SJCRH30 (cell line): Measurements from ENCODE around the gene CAMTA1. TPM values are rescaled to one million over a fixed set of nuclear protein-coding genes. Genes with fewer than 3 reads are reported as not detected.

Experiments used
- DNase-seq, 2 experiments: peaks; one replicate each; pipeline ENCODE4 v3.0.0-alpha.2; 2015 to 2020
- H3K27ac ChIP-seq: fragments of 250-450 bp; sonication (Bioruptor Pico); 2 replicates; pipeline ENCODE4 v1.5.1; 2020; ENCODE audit warnings: mild to moderate bottlenecking, moderate library complexity
- H3K27me3 ChIP-seq: fragments of 250-450 bp; sonication (Bioruptor Pico); 2 replicates; pipeline ENCODE4 v1.5.1; 2020; ENCODE audit warnings: mild to moderate bottlenecking, moderate library complexity
- H3K36me3 ChIP-seq: fragments of 250-450 bp; sonication (Bioruptor Pico); 2 replicates; pipeline ENCODE4 v1.5.1; 2020; ENCODE audit warnings: mild to moderate bottlenecking, moderate library complexity
- H3K4me1 ChIP-seq: fragments of 250-450 bp; sonication (Bioruptor Pico); 2 replicates; pipeline ENCODE4 v1.5.1; 2020; ENCODE audit warnings: mild to moderate bottlenecking, moderate library complexity
- H3K4me3 ChIP-seq: fragments of 250-450 bp; sonication (Bioruptor Pico); 2 replicates; pipeline ENCODE4 v1.5.1; 2020; ENCODE audit warnings: mild to moderate bottlenecking, moderate library complexity
- H3K9me3 ChIP-seq: fragments of 250-450 bp; sonication (Bioruptor Pico); replicated peaks from 2 replicates; pipeline ENCODE4 v1.5.1; 2020; ENCODE audit warnings: mild to moderate bottlenecking, moderate library complexity
- total RNA-seq: library from RNA; depleted of rRNA; stranded (reverse); fragments of >200 nt; shearing (Covaris generic); gene quantifications from 2 replicates; pipeline ENCODE4 v1.2.3, GENCODE V29; 2014

Gene CAMTA1
- total RNA-seq, 1 experiment from 2014 or later: 153 TPM

DNA sequence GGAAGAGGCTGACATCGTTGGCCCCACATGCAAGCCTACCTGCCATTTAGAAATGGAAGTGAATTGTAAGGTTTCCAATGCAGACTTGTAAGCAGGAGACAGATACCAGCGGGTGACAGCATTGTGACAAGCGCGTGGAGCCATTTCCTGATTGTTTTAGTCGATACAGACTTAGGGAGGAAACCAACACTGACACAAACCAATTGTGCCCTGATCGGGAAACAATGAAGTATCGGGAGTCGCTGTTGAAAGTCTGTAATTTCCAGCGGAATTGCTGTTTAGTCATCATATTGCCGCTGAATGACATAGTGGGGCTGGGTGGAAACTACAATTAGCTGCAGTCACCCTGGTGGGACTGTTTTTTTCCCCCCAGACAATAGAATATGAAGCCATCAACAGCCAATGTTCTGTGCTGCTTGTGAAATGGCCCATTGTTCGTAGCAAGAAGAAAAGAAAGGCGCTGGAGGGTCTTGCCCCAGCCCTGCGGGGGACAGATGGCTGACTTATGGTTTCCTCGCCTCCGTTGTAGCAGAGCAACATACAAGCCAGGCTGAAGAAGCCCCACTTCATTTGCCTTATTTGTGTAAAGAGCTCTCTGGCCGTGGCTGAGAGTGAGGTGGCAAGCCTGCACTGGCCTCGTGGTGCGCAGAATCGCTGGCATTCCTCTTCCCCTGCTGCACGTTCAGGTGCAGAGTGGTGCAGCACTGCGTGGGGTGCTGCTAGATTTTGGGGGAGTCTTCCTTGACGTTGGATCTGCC is 462.7 kb downstream of the CAMTA1 start:
- H3K36me3 ChIP-seq: no peaks in the 10 kb centered on the region
- no peak for DNase-seq
- H3K27me3 ChIP-seq: peaks cover 16% of the 10 kb centered on the region
- no peak overlapping the region for H3K27ac ChIP-seq
- H3K4me3 ChIP-seq: no peak overlapping the region
- no peaks in the 10 kb centered on the region for H3K4me1 ChIP-seq
- 0 out of 2 replicates have a peak, but pooled peaks cover 4% of the 10 kb centered on the region for H3K9me3 ChIP-seq

DNA sequence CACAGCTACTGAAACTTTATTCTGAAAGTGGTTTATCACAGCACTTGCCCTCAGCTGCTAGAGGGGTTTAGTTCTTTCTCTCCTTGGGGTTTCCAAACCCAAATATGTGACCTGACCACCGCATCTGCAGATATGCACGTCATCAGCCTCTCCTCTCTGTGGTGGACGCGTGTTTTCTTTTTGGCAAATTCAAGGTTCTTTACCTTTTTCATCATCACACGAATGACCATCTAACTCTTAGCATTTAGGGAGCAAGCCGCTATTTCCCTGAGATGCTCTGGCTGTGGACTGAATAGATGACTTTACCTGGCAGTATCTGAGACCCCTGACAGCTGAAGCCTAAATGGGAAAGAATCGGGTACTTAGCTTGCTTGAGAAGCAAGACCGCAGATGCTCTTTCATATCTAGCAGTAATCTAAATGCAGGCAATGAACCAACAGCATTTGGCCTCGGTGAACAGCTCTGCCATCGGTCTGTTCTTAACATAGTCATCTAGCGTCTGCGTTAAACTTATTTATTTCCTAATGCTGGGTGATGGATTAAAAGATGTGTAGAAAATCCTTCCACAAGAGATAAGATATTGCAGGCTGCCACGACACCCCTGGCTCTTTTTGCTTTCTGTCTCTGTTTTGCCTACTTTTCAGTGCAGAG is 463.4 kb downstream of the CAMTA1 start:
- Histone ChIP-seq H3K9me3 (no peaks in the 10 kb centered on the region), H3K27ac (no peak overlapping the region)

DNA sequence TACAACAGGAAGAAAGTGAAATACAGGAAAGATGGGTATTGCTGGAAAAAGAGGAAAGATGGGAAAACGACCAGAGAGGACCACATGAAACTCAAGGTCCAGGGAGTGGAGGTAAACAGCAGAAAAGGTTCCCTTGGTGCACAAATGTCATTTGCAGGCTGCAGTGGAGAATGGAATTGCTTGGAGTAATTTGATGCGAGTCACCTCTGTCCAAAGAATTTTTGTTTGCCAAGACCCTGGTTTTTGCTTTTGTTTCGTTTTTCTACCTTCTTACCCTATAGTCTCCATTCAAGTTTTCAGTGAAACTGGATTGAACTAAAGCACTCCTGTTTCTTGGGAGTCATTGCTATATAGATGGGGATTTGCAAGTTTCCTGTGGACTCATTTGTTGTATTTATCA is 464.3 kb downstream of the CAMTA1 start:
- H3K27me3 ChIP-seq: peaks cover 16% of the 10 kb centered on the region
- no peaks in the 10 kb centered on the region for H3K4me1 ChIP-seq
- no peak overlapping the region for H3K4me3 ChIP-seq
- H3K9me3 ChIP-seq: no peaks in the 10 kb centered on the region
- H3K36me3 ChIP-seq: no peaks in the 10 kb centered on the region
- DNase-seq: no peak
- H3K27ac ChIP-seq: no peak overlapping the region

More for the DNA sequence above, 463.4 kb downstream of the CAMTA1 start:
- Histone ChIP-seq H3K27me3 (peaks cover 16% of the 10 kb centered on the region), H3K4me1 (no peaks in the 10 kb centered on the region), H3K36me3 (no peaks in the 10 kb centered on the region), H3K4me3 (no peak overlapping the region)
- no peak for DNase-seq

DNA sequence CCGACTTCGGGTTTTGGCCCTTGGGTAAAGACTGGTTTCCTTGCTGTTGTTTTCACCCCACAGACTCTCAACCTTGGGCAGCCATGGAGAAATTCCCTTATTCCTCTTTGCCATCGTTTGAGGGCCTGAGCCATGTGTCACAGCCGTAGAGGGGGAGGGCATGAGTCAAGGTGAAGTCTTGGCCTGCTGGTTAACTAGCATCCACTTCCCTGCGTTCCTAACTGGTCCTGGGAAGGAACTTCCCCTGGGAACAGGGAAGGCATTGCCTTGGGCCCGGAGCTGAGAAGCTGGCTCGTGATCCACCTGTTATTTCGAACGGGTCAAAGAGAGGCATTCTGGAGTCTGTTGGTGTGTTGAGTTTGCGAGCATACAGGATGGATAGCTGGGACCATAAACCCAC is 464.9 kb downstream of the CAMTA1 start:
- DNase-seq: no peak
- no peak overlapping the region for H3K27ac ChIP-seq
- H3K36me3 ChIP-seq: no peaks in the 10 kb centered on the region
- no peaks in the 10 kb centered on the region for H3K9me3 ChIP-seq
- no peak overlapping the region for H3K4me3 ChIP-seq
- H3K4me1 ChIP-seq: no peaks in the 10 kb centered on the region
- peaks cover 16% of the 10 kb centered on the region for H3K27me3 ChIP-seq

DNA sequence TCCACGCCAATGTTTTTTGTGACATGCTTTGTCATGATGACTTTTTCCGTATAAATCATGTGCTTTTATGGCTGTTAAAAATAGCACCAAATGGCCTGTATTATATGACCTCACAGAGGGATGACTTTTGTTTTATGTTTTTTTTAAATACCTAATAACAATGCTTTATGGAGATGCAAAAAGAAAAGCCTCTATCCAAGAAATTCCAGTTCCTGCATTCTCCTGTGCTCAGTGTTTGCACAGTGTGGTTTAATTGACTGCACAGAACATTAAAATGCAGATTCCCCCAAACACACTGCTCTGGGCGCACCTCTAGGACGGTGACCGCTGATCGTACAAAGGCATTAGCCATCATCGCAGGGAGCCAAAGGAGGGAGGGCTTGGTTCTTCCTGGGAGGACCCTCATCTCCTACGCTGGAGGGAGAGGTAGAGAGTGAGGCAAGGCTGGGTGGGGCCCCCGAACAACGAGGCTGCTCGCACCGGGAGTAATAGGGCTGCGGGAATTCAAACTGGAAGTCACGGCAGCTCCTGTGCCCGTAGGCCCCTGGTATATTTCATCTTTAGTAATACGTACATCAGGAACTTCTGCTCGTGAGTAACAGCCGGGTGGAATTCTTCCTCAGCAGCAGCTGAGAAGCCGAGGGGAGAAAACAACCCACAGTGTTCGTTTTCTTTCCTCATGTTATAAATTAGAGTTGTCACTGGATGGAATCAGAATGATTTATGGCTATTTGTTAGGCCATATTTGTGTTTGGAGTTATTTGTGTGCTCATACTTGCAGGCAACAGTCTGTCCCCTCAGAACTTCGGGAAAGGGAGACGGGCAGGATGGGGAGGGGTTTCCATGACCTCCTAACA is 465.6 kb downstream of the CAMTA1 start:
- H3K27ac ChIP-seq: no peak overlapping the region
- no peaks in the 10 kb centered on the region for H3K9me3 ChIP-seq
- peaks cover 19% of the 10 kb centered on the region for H3K27me3 ChIP-seq
- H3K4me1 ChIP-seq: no peaks in the 10 kb centered on the region
- no peaks in the 10 kb centered on the region for H3K36me3 ChIP-seq
- no peak for DNase-seq
- no peak overlapping the region for H3K4me3 ChIP-seq

DNA sequence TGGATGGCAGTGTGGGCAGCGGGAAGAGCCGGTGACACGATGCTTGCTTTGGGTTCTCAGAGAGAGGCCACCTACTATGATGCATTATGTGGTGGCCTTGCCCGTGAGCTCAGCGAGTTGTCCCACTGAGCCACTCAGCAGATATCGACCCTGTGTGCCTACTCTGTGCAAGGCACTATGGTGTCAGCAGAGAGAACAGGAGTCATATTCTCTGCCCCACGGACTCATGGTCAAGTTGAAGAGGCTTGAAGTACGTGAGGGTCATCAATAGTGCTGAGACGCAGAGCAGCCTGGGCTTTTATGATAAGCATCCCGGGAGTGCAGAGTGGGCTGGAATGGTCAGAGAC is 466.2 kb downstream of the CAMTA1 start:
- no peaks in the 10 kb centered on the region for H3K36me3 ChIP-seq
- no peaks in the 10 kb centered on the region for H3K9me3 ChIP-seq
- DNase-seq: no peak

DNA sequence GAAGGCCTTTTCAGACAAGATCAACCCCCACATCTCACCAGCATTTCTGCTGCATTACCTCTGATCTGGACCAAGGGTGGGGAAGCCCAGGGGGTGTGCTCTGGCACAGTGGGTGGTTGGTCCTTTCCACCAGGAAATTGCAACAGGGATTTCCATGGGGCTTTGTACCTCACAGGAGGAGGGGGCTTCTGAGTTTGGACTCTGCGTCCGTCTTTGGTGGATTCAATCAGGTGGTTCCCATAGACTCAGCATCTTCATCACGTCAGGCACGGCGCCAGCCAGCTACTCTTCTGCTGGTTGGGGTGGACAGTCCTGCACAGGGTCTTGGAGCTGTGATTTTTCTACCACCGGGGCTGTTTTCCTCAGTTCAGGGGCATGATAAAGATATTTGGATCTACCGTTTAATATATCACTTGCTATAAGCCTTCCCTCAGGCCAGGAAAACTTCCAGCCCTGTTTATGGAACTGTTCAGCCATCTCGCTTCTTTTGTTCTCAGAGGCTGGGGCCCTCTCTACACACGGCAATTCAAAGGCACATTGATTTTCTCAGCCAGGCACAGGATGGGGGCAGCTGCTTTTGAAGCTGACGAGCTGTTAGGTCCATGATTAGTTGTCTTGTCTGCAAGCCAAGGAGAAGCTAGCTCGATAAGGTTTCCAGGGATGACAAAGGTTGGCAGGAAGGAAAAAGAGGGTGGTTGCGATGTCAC is 467.3 kb downstream of the CAMTA1 start:
- Histone ChIP-seq H3K27ac (no peak overlapping the region), H3K9me3 (no peaks in the 10 kb centered on the region), H3K36me3 (no peaks in the 10 kb centered on the region), H3K27me3 (peaks cover 19% of the 10 kb centered on the region), H3K4me1 (no peaks in the 10 kb centered on the region), H3K4me3 (no peak overlapping the region)
- DNase-seq: no peak

More for the DNA sequence above, 466.2 kb downstream of the CAMTA1 start:
- Histone ChIP-seq H3K4me1 (no peaks in the 10 kb centered on the region), H3K27me3 (peaks cover 19% of the 10 kb centered on the region), H3K27ac (no peak overlapping the region), H3K4me3 (no peak overlapping the region)

DNA sequence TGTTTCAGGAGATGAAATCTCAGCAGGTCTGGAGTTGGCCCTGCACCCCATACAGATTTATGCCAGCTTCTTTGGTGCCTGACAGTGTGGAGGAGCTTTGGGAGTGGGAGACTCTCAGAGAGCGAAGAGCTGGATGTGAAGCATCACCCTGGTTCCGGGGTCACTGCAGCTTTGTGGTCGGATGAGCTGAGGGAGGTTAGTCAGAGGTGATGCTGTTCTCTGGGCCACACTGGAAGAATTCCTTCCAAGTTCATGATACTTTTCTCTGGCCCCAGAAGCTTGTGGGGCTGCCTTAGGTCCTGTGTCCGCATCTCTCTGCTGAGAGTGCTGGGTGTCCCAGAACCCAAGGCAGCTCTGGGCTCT is 467.8 kb downstream of the CAMTA1 start:
- no peaks in the 10 kb centered on the region for H3K36me3 ChIP-seq
- H3K4me1 ChIP-seq: no peaks in the 10 kb centered on the region
- peaks cover 17% of the 10 kb centered on the region for H3K27me3 ChIP-seq
- H3K27ac ChIP-seq: no peak overlapping the region
- H3K4me3 ChIP-seq: no peak overlapping the region
- no peaks in the 10 kb centered on the region for H3K9me3 ChIP-seq
- no peak for DNase-seq

DNA sequence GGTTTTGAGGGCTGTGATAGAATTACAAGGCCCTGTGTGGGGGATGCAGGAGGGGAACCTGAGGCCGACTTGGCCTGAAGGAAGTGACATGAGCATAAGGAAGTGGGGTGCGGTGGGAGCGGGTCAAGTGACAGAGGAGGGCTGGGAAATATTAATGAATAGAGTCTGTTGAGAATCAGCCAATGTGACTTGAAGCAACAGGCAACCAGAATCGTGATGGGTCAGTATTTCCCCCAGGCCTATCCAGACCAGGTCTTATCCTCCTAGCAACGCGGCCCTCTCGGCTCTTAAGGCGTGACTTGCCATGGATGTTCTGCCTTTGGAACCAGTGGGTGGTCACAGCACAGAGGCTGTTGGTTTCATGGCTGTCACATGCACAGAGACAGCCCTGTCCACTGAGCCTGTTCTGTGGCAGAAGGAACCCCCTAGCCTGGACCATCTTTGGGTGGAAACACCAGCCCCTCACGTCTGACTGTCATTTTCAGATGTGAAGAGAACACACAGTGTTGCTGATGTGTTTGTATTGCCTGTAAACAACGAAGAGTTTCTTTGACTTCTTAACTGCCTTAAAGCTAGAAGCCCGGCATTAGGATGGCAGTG is 468.8 kb downstream of the CAMTA1 start:
- Histone ChIP-seq H3K36me3 (no peaks in the 10 kb centered on the region), H3K27me3 (peaks cover 17% of the 10 kb centered on the region), H3K4me1 (no peaks in the 10 kb centered on the region), H3K4me3 (no peak overlapping the region), H3K9me3 (no peaks in the 10 kb centered on the region), H3K27ac (no peak overlapping the region)
- DNase-seq: no peak

DNA sequence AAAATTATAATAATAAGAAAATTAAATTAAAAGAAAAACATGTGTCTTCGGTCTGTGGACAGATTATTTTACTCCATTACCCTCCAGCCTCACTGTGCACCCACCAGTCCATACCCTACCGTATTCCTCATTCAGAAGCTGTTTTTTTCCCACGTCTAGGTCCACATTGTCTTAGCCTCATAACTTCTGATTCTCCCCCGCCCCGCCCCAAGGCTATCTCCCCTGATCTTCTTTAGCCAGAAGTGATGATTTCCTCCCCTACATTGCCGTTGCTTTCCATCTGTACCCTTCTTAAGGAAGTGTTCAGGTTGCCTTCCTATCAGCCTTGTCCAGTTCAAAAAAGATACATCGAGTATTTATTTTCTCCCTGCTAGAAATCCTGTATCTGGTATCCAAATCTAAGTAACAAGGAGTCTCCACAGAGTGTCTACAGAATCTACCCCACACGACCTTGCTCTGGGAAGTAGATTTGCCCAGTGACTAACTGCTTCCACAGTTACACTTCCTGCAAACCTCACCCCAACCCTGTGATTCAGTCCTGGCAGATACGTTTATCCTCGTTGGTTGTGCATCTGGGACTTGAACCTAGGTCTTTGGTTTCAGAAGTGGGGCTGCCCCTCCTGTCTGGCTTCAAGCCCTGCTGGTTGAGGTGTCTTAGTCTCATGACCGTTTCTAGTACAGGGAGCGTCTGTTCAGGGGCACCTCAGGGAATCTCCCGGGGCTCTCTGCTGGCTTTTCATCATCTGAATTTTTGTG is 470.2 kb downstream of the CAMTA1 start:
- H3K36me3 ChIP-seq: no peaks in the 10 kb centered on the region
- no peaks in the 10 kb centered on the region for H3K9me3 ChIP-seq
- H3K27ac ChIP-seq: no peak overlapping the region
- H3K4me1 ChIP-seq: no peaks in the 10 kb centered on the region
- H3K27me3 ChIP-seq: peaks cover 17% of the 10 kb centered on the region
- DNase-seq: no peak
- no peak overlapping the region for H3K4me3 ChIP-seq

DNA sequence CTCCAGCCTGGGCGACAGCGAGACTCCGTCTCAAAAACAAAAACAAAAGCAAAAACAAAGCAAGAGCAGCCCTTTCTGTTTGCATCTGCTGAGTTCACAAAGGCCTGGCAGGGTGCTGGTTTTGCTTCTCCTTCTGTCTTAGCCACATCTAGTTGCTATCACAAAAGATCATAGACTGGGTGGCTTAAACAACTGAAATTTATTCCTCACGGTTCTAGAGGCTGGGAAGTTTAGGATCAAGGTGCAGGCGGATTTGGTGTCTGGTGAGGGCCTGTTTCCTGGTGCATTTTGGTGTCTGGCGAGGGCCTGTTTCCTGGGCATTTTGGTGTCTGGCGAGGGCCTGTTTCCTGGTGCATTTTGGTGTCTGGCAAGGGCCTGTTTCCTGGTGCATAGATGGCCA is 471.3 kb downstream of the CAMTA1 start:
- Histone ChIP-seq H3K36me3 (no peaks in the 10 kb centered on the region), H3K9me3 (no peaks in the 10 kb centered on the region), H3K4me1 (no peaks in the 10 kb centered on the region), H3K27me3 (peaks cover 12% of the 10 kb centered on the region), H3K4me3 (no peak overlapping the region), H3K27ac (no peak overlapping the region)
- no peak for DNase-seq

DNA sequence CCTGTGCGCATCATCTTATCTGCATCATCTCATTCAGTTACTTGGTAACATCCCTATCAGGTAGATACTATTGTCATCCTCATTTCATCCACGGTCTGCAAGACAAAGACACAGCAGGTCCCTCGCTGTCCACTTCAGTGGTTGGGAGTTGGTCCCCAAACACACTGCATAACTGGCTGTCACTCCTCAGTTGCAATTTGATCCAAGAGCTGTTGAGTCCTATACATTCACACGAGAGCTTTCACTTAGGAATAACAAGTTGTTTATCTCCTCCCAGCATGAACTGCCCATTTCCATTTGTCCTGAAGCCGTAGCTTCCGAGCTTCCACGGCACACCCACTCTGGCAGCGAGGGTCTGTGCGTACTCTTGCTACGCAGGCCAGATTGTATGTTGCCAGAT is 472.0 kb downstream of the CAMTA1 start:
- peaks cover 5% of the 10 kb centered on the region for H3K27me3 ChIP-seq
- no peaks in the 10 kb centered on the region for H3K36me3 ChIP-seq

DNA sequence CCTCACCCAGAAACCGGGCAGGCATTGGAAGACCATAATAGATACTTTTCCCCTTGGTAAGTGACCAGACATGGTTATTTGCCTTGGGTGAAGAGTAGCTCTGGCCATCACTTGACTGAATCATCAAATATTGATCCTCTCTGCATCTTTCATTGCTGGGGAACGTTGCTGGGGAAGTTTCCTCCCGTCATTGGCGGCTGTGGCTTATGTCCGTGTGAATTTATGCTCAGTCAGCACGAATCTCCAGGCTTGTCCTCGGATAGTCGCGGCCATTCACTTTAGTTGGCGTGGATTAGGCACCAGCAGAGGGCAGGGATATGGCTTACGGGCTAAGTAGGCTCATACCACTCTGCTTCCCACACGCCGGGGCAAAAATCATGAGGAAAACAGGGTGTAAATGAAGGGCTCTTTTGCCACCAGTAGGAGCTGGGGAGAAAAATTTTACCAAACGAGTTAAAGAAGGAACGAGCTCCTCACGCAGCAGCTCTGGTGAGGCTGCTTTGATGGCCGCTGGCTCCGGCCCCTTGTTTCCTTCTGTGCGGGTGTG is 473.4 kb downstream of the CAMTA1 start:
- Histone ChIP-seq H3K4me1 (peaks cover 4% of the 10 kb centered on the region; the same call in 1 of the 2 replicates), H3K4me3 (no peak overlapping the region), H3K9me3 (no peaks in the 10 kb centered on the region), H3K36me3 (no peaks in the 10 kb centered on the region), H3K27me3 (peaks cover 3% of the 10 kb centered on the region; the same call in 1 of the 2 replicates), H3K27ac (no peak overlapping the region)
- no peak for DNase-seq

More for the DNA sequence above, 472.0 kb downstream of the CAMTA1 start:
- no peaks in the 10 kb centered on the region for H3K9me3 ChIP-seq
- no peak overlapping the region for H3K4me3 ChIP-seq
- no peak overlapping the region for H3K27ac ChIP-seq
- DNase-seq: no peak
- no peaks in the 10 kb centered on the region for H3K4me1 ChIP-seq
